Choroid plexus epithelial cell (primary cell): ENCODE results near the gene COP1.
"Not testable (repeated sequence)": the region's sequence is repeated elsewhere in the genome, so short reads cannot be mapped to it uniquely, and the experiment has no call there.

Source experiments
- DNase-seq: peaks from one replicate; pipeline ENCODE4 v3.0.0-alpha.2; 2010; ENCODE audit warnings: low read depth
- H3K4me3 ChIP-seq: 2 replicates; pipeline ENCODE4 v1.5.1; 2011; ENCODE audit warnings: low read depth, mild to moderate bottlenecking, control low read depth, low read length, moderate library complexity
- CTCF ChIP-seq: conservative IDR thresholded peaks from 2 replicates; pipeline ENCODE4 v1.5.1; 2011; ENCODE audit warnings: low read depth, mild to moderate bottlenecking, control low read depth, inconsistent platforms, low read length, moderate library complexity

COP1 gene

GRCh38 chr1:176208034-176208433 is 948 bp upstream of the COP1 start:
- TF ChIP-seq CTCF, result no peak
- H3K4me3 ChIP-seq, result peak overlapping the region; percentile 93
- no peak for DNase-seq

GRCh38 chr1:176206006-176206960 is 803 bp downstream of the COP1 start:
- TF ChIP-seq CTCF, result no peak
- DNase-seq, result peak; percentile 49
- H3K4me3 ChIP-seq, result peak overlapping the region; percentile 93

GRCh38 chr1:176205332-176205914 is 1.7 kb downstream of the COP1 start:
- DNase-seq, result peak; percentile 26
- no peak for TF ChIP-seq CTCF
- peak overlapping the region; percentile 93 for H3K4me3 ChIP-seq

- H3K4me3 ChIP-seq, DNase-seq: not testable (repeated sequence)
These were observed 2.4 kb downstream of the COP1 start for GRCh38 chr1:176204655-176205054.

GRCh38 chr1:176203735-176204134 is 3.4 kb downstream of the COP1 start:
- H3K4me3 ChIP-seq, result no peak overlapping the region
- DNase-seq, result no peak
- no peak for TF ChIP-seq CTCF

GRCh38 chr1:176201568-176201967 is 5.5 kb downstream of the COP1 start:
- no peak for TF ChIP-seq CTCF
- DNase-seq, result no peak
- no peak overlapping the region for H3K4me3 ChIP-seq

GRCh38 chr1:176199707-176200106 is 7.4 kb downstream of the COP1 start:
- TF ChIP-seq CTCF, result no peak
- DNase-seq, result no peak
- H3K4me3 ChIP-seq, result no peak overlapping the region
